ENCODE results near the gene FAM156B.
"Not testable (repeated sequence)": the region's sequence is repeated elsewhere in the genome, so short reads cannot be mapped to it uniquely, and the experiment has no call there.

Gene FAM156B

DNA sequence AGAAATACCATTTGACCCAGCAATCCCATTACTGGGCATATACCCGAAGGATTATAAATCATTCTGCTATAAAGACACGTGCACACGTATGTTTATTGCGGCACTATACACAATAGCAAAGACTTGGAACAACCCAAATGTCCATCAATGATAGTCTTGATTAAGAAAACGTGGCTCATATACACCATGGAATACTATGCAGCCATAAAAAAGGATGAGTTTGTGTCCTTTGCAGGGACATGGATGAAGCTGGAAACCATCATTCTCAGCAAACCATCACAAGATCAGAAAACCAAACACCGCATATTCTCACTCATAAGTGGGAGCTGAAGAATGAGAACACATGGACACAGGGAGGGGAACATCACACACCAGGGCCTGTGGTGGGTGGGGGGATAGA, 33.1 kb downstream of the FAM156B start:
- DNase-seq, result not testable (repeated sequence)

DNA sequence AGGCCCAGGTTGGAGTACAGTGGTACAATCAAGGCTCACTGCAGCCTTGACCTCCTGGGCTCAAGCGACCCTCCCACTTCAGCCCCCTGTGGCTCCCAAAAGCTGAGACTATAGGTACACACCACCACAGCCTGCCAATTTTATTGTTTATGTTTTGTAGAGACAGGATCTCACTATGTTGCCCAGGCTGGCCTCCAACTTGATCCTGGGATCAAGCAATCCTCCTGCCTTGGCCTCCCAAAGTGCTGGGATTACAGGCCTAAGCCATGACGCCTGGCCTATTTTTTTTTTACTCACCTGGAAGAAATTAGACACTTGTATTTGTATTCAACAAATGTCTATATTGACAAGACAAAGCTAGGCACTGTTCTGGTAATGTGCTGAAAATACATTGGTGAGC, 36.1 kb downstream of the FAM156B start:
- no peak for DNase-seq

DNA sequence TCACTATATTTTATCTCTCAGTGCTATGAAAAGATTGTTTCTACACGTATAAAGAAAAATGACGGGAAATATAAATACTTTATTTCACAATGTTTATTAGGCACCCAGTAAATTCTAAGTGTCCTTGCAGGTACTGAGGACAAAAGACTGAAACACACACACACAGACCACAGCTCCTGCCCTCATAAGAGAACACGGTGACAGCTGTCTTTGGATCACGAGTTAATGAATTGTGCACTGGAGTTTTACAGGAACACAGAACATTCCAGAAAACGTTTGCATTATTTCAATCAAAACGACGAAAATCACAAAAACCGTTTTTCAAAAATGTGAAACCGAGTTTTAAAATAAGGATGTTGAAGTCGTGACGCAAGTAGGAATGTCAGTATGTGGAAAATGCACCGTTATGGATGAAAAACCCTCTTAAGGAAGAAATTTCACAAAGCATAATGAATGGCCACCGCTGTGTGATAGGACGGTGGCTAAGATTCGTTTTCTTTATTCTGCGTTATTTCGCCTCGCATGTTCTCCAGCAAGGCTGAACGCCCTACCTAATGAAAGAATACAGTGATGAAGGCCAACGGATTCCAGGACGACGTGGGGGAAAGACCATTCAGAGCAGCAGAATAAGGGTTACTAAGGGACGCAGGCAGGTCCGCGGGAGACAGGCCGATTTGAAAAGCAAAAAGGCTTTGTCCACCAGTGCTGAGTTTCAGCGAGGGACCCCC, 37.0 kb downstream of the FAM156B start:
- DNase-seq, result no peak

DNA sequence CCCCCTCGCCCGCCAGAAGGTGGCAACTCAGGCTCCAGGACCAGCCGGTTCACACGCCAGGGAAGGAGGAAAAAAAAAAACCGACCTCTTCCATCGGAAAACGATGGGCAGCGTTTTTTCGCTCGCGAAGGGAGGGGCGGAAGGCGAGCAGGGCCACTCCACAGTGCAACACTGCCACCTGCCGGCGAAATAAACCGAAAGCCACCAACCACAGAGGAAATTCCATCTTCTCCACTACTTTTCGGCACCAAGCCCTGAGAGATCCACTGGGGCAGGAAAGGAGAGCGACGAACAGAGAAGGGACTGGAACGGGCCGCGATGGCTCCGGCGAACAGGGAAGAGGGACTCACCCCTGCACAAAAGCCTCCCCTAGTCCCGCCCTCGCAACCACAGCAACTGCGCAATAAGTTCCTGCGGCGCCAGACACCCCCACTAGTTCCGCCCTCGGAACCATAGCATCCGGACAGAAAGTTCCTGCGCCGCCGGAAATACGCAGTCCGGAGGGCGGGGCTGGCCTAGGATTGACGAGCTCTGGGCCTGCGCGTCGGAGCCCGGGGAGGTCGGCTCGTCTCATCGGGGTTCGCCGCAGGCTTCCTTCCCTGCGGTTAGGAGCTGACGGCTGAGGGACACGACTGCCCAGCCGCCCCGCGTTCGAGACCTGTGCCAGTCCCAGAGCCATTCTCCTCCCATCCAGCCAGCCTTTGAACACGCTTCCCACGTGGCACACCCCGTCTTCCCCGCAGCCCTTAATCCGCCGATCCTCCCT, 37.8 kb downstream of the FAM156B start:
- DNase-seq, result peak; percentile 85 to 90

DNA sequence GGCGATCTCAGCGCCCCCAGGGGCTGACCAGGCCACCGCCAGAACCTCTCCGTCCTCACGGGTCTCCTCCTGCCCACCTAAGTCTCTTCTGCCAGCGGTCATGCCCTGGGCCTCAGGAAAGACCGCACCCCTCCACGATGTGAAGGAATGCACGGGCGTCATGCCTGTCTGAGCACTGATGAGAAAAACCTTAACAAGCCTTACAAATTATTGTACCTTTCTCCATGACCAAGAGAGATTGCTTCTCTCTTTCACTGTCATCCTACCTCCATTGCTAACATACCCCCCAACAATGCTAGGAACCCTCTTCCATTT, 38.3 kb downstream of the FAM156B start:
- DNase-seq, result not testable (repeated sequence)

DNA sequence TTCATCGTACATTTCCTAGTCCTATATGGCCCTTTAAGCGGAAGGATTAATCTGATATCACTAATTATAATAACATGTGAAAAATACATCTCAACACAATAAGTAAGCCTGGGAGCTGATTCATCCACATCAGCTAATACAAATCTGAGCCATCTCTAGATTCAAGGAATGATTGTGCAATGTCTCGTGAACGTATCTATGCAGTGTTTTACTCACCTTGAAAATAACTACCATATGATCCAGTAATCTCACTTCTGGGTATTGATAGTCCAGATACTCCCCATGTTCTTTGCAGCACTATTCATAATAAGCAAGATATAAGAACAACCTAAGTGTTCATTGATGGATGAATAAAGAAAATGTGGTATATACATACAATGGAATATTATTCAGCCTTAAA, 43.6 kb downstream of the FAM156B start:
- not testable (repeated sequence) for DNase-seq

DNA sequence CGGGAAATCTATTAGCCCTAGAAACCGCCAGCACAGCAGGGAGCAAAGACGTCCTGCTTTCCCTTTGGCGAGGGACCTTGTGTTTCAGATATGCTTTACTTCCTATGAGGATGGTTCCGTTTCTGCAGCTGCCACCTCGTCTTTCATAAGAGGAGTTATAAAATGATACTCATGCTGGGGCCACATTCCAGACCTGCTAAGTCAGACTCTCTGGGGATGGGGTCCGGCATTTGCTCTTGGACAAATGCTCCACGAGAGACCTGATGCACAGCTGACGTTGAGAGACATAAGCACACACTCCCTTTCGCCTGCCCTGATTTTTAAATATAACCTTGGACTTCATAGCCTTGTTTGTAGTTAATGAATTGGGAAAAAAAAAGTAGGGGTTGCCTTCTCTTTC, 44.6 kb downstream of the FAM156B start:
- DNase-seq, result not testable (repeated sequence)

DNA sequence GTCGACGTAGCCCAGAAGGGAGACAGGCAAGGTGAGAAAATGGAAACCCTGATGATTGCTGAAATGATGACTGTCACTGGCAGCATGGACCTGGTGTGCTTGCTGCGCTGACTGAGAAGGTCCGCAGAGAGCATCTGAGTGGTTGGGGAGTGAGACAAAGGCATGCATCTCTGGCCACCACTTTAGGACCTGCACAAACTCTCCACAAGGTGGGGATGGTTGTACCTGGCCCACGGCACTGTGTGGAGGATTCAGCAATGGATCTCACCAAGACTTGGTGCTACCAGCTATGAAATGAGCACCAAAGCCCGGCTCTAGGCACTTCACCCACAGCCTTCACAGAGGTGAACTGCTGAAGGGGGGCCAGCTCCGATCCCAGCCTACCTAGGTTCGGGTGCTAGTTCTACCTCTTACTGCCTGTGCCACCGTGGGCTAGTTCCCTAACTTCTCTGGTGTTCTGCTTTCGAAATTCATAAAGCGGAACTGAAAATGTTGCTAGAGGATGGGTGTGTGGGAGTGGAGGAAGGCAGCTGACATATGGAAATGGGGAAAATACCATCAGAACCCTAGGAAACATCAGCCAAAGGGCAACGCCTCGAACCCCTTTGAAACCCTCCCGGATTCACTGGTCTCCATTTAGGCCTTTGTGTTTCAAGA, 48.8 kb downstream of the FAM156B start:
- not testable (repeated sequence) for DNase-seq

DNA sequence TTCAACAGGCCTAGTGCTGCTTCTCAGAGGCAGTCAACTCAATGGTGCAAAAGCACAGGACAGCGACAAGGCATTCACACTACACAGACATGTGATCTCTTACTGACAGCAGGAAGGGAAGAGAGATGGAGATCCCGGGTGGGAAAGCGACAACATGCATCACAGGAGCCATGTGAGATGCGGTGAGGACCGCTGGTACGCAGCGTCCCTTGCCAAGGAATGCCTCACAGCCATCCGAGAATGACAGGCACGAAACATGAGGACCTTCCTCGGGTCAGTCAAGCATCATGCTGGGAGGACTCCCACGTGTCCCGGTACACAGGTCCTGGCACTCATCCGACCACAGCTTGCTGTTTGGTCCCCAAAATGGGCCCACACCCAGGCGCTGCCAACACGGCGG, 50.4 kb downstream of the FAM156B start:
- not testable (repeated sequence) for DNase-seq

DNA sequence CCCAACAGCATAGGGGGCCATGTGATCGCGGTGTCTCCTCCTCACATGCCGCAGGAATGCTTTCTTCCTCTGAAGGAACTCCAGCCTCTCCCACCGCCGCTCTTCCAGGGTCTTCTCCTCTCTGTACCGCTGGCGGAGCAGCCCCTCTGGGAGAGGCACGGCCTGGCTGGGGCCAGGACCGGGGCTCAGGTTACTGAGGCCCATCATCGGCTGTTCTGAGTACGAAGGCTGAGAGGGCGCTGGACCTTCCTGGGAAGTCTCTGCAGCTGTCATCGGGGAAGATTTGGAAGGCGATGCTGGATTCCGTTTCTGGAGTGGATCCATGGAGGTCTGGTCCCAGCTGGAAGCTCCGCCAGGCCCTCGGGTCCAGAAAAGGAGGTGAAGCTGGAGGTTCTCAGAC, 51.1 kb downstream of the FAM156B start:
- not testable (repeated sequence) for DNase-seq

DNA sequence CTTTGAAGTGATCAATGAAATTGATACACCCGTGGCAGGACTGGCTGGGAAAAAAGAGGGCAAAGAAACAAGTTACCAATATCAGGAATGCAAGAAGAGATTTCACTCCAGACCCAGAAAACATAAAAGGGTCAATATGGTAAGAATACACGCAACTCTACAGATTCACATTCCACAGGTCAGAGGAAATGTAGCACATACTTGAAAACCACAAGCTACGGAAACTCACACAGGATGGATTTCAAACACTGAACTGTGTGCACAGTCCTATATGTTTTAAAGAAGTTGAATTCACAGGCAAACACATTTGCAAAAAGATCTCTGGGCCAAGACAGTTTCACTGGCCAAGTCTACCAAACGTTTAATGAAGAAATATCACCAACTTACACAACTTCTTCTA, 52.2 kb downstream of the FAM156B start:
- not testable (repeated sequence) for DNase-seq

DNA sequence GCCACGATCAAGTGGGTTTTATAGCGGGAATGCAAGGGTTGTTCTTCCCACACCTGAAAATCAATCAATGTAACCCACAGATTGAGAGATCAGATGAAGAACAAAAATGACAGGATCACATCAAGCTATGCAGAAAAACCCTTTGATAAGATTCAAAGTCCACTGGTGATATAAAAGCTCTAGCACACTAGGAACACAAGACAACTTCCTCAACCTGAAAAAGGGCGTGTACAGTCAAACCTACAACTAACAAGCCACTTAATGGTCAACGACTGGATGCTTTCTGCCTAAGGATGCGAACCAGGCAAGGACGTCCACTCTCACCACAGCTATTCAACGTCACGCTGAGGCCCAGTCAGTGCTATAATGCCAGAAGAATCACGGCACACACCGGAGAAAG, 52.8 kb downstream of the FAM156B start:
- DNase-seq, result not testable (repeated sequence)
